Naive thymus-derived CD8-positive, alpha-beta T cell (primary cell): ENCODE measurements around the gene PCARE. TPM values are rescaled to one million over a fixed set of nuclear protein-coding genes. Genes with fewer than 3 reads are reported as not detected.

Experiments used
- ATAC-seq, 2 donors: fragments of 150-1000 bp; cut with Tn5 transposase in 1 of 2; sonication (Bioruptor Pico), chemical (Tn5 transposase) in 1 of 2; 1 replicate in 1 of 2; 2 replicates in 1 of 2; pipeline ENCODE4 v1.10.0; 2021; ENCODE audit warnings: mild to moderate bottlenecking in 2 of 2, moderate library complexity in 2 of 2
- POLR2A ChIA-PET: fragments of 350-600 bp; sonication (Branson Sonifier 250); formaldehyde crosslinking; loops from one replicate; lab custom pipeline; 2021; ENCODE audit warnings: antibody characterized with exemption; lab: Charles Lee
- DNase-seq, 10 donors: peaks; one replicate each; pipeline versions ENCODE4 v3.0.0 to v3.0.0-alpha.2; 2020 to 2022
- H3K27ac Mint-ChIP-seq, 10 donors: one replicate each; pipeline ENCODE4 v1.8.0; 2020 to 2022; ENCODE audit warnings: mild to moderate bottlenecking in 10 of 10, mixed read lengths in 10 of 10, moderate library complexity in 4 of 10, inconsistent platforms in 1 of 10
- H3K27me3 Mint-ChIP-seq, 5 donors: one replicate each; pipeline ENCODE4 v1.8.0; 2021 to 2022; ENCODE audit warnings: mixed read lengths in 5 of 5
- H3K36me3 Mint-ChIP-seq, 3 donors: one replicate each; pipeline ENCODE4 v1.8.0; 2020 to 2022; ENCODE audit warnings: mixed read lengths in 3 of 3, mild to moderate bottlenecking in 2 of 3, inconsistent platforms in 1 of 3
- H3K4me1 Mint-ChIP-seq, 4 donors: one replicate each; pipeline ENCODE4 v1.8.0; 2021 to 2022; ENCODE audit warnings: mixed read lengths in 4 of 4
- H3K4me3 Mint-ChIP-seq, 10 donors: one replicate each; pipeline ENCODE4 v1.8.0; 2020 to 2022; ENCODE audit warnings: mild to moderate bottlenecking in 10 of 10, mixed read lengths in 10 of 10, moderate library complexity in 6 of 10, inconsistent platforms in 1 of 10
- H3K9me3 Mint-ChIP-seq, 9 donors: one replicate each; pipeline ENCODE4 v1.8.0; 2020 to 2022; ENCODE audit warnings: mixed read lengths in 9 of 9, mild to moderate bottlenecking in 3 of 9, inconsistent platforms in 1 of 9, moderate library complexity in 1 of 9
- polyA plus RNA-seq, 3 donors: library from polyadenylated mRNA; unstranded; fragments of 300-500 nt; fragmentation: Illumina TruSeq; gene quantifications; one replicate each; pipeline ENCODE4 v1.2.3, GENCODE V29; 2021
- total RNA-seq, 8 experiments: library from RNA in 2 of 8; stranded (reverse) in 2 of 8; gene quantifications; one replicate each; pipeline ENCODE4 v1.2.3 and lab custom pipeline; 2021 to 2026

PCARE gene
- total and polyA plus RNA-seq, 5 experiments from 2014 or later: not detected

DNA sequence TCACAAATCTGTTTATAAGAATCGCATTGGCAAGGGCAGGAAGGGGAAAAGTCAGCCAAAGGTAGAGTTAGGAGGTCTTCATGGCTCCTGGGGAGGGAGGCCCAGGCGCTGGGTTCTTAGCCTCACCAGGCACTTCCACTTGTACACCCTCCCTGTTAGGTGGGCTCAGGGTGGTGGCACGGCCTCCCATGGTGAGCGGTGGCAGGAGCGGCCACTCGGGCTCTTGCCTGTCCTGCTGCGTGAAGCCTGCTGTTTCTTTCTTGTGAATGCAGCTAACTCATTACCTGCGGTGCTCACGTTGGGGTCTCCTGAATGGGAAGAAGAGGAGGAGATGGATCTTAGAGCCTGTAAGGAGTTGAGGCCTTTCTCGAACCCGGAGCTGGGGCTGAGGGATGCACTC is 52.4 kb downstream of the PCARE start:
- POLR2A ChIA-PET: interaction anchor here (0.5 kb wide), 1 partner anchor 127 kb away, joined by 5 read pairs; the partner anchor contains the start of gene WDR43
- ATAC-seq: no peak

DNA sequence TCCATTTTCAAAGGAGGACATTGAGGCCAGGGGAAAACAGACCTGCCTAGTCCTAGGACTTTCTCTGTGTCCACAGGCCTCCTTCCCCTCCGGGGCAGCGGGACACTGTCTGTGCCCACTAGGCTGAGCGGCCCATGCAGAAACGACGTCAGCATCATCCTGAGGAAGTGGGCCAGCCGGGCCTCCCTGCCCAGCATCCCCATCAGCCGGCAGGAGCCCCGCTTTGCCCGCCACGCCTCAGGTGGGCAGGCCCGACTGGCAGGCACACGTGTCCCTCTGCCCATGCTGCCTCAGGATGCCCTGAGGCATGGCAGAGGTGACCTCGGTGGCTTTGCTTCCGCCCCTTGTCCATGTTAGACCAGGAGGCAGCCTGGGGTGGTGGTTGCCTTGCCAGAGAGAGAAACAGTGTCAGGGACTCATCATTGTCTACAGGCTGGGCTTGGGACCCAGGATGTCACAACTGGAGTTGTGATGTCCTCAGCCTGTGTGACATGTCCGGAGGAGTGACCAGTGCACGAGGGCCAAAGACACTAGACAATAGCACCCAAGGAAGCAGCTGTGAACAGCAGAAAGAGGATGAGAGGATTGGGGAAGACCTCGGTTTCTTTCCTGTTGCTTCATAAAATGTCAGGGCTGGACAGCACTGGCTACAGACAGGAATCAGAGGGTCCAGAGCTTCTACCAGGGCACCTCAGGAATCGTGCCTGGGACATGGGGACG is 56.4 kb downstream of the PCARE start:
- POLR2A ChIA-PET: interaction anchor here (0.6 to 1.0 kb wide), 2 partner anchors 98 to 909 kb away, joined by 3 read pairs; no protein-coding TSS in a partner anchor
- no peak overlapping the region for H3K4me3 Mint-ChIP-seq
- no peak for ATAC-seq

More for the DNA sequence above, 52.4 kb downstream of the PCARE start:
- Mint-ChIP-seq H3K27me3 (no peaks in the 10 kb centered on the region), H3K36me3 (no peaks in the 10 kb centered on the region), H3K4me1 (peaks cover 3 to 14% (median 8%) of the 10 kb centered on the region in 4 donors), H3K9me3 (no peaks in the 10 kb centered on the region), H3K27ac (peak overlapping the region in 2 of 10 donors; percentile 47 to 65), H3K4me3 (no peak overlapping the region)
- DNase-seq: no peak

DNA sequence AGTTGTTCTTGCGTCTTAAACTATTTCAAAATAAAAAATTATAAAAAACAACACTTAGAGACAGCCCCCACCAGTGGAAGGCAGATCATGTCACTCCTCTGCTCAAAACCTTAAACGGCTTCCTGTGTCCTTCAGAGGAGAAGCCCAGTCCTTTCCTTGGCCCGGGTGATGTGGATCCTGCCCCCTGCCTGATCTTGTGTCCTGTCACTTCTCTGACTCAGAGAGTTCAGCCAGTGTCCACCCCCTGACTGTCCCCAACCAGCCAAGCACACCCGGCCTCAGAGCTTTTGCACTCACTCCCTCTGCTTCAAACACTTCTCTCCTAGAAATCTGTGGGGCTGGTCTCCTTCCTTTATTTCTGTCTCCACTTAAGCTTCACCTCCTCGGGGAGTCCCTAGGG is 57.8 kb downstream of the PCARE start:
- Mint-ChIP-seq H3K9me3 (no peaks in the 10 kb centered on the region), H3K4me3 (peak overlapping the region in 9 of 10 donors; percentile 46 to 92 (median 65)), H3K4me1 (peaks cover 44 to 66% (median 57%) of the 10 kb centered on the region in 4 donors), H3K27me3 (no peaks in the 10 kb centered on the region), H3K36me3 (no peaks in the 10 kb centered on the region), H3K27ac (peak overlapping the region; percentile 96 to 100 (median 99))
- DNase-seq (peak in 1 of 10 donors; percentile 10), ATAC-seq (no peak)
- POLR2A ChIA-PET: interaction anchor here (1.0 kb wide), 1 partner anchor 100 kb away, joined by 3 read pairs; no protein-coding TSS in a partner anchor

More for the DNA sequence above, 56.4 kb downstream of the PCARE start:
- H3K4me1 Mint-ChIP-seq: peaks cover 40 to 55% (median 45%) of the 10 kb centered on the region in 4 donors
- H3K27ac Mint-ChIP-seq: peak overlapping the region in 6 of 10 donors; percentile 13 to 99 (median 64)
- no peaks in the 10 kb centered on the region for H3K36me3 Mint-ChIP-seq
- no peaks in the 10 kb centered on the region for H3K27me3 Mint-ChIP-seq
- H3K9me3 Mint-ChIP-seq: no peaks in the 10 kb centered on the region
- peak in 1 of 10 donors; percentile 55 for DNase-seq

DNA sequence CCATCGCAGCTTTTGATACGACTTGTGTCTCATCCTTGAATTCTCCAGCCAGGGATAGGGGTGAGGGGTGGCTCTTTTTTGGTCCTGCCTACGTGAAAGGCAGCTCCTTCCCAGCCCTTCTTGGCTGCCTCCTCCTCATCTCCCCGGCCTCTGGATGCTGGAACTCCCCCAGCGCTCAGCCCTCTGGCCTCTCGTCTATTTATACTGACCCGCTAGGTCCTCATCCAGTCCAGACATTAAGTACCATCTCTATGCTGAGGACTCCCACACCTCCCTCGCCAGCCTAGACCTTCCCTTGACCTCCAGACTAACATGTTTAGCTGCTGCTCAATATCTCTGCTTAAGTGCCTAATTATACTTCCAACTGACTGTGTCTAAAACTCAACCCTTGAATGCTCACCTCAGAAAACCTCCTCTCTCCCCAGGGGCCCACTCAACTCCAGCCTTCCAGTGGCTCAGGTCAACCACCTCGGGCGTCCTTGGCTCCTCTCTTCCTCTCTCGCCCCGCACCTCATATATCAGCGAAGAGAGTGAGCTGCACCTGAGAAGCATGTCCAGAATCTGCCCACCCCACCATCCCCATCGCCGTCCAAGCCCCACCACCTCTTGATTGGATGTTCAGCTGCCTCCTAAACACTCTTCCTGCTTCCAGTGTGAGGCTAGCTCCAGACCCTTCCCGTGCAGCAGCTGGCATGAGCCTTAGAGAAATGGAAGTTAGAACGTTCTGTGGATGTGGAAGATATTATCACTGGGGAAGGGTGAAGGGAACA is 58.4 kb downstream of the PCARE start:
- ATAC-seq (no peak), DNase-seq (no peak)
- Mint-ChIP-seq H3K4me1 (peaks cover 48 to 71% (median 64%) of the 10 kb centered on the region in 4 donors), H3K27ac (peak overlapping the region; percentile 96 to 100 (median 99)), H3K4me3 (peak overlapping the region; percentile 68 to 93 (median 83)), H3K36me3 (no peaks in the 10 kb centered on the region), H3K27me3 (no peaks in the 10 kb centered on the region), H3K9me3 (no peaks in the 10 kb centered on the region)
- POLR2A ChIA-PET: interaction anchor here (0.6 to 6.5 kb wide), 6 partner anchors 14 to 100 kb away, joined by 3 to 62 read pairs (median 4); partner anchors contain the start of gene CLIP4

DNA sequence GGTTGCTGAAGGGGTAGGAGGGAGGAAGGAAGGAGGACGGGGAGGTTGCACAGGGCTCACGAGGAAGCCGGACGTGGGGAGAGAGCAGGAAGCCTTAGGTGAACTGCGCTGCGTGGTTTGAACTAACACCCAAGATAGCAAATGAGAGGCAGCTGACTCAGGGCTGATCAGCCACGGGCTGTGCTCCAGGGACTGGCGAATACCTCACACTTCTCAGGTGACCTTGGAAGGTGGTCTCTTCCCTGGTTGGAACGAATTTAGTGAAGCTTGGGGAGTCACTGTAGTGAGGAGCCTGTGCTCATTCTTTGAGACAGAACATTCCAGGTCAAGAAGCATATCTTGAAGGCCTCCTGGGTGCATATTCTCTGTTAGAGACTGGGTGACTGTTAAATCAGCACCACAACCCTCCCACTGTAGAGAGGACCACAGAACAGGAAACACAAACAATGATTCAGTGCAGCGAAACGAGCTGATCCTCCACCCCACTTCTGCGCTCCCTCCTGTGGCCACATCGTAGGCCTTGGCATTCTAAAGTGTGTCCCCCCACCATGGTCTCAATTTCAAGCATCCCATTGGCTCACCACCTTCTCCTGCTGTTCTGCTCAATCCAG is 59.4 kb downstream of the PCARE start:
- H3K4me1 Mint-ChIP-seq: peaks cover 49 to 81% (median 73%) of the 10 kb centered on the region in 4 donors
- POLR2A ChIA-PET: interaction anchor here (0.6 to 6.5 kb wide), 7 partner anchors 13 to 120 kb away, joined by 3 to 62 read pairs (median 4); partner anchors contain the start of genes CLIP4 and WDR43
- peak overlapping the region; percentile 68 to 93 (median 83) for H3K4me3 Mint-ChIP-seq
- peak; percentile 32 to 85 (median 71) for DNase-seq
- peak; percentile 60 to 69 for ATAC-seq
- H3K36me3 Mint-ChIP-seq: no peaks in the 10 kb centered on the region
- no peaks in the 10 kb centered on the region for H3K27me3 Mint-ChIP-seq
- no peaks in the 10 kb centered on the region for H3K9me3 Mint-ChIP-seq
- H3K27ac Mint-ChIP-seq: peak overlapping the region; percentile 96 to 100 (median 99)

DNA sequence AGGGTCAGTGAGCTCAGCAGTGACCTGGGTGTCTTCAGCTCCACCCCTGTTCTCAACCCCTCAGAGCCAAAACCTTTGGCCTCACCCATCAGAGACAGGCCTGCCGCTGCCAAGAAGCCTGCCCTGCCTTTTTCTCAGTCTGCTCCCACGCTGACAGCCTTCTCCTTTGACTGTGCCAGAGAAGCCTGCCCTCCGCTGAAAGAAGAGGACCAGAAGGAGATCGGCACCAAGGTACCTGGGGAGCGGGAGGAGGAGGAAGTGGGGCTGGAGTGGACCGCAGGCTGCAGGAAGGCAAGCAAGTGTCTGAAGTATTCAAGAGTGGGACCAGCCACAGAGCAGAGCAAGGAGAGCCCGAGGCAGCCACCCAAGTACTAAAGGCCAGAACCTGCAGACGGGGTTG is 60.0 kb downstream of the PCARE start:
- no peak for DNase-seq
- peaks cover 51 to 87% (median 79%) of the 10 kb centered on the region in 4 donors for H3K4me1 Mint-ChIP-seq

DNA sequence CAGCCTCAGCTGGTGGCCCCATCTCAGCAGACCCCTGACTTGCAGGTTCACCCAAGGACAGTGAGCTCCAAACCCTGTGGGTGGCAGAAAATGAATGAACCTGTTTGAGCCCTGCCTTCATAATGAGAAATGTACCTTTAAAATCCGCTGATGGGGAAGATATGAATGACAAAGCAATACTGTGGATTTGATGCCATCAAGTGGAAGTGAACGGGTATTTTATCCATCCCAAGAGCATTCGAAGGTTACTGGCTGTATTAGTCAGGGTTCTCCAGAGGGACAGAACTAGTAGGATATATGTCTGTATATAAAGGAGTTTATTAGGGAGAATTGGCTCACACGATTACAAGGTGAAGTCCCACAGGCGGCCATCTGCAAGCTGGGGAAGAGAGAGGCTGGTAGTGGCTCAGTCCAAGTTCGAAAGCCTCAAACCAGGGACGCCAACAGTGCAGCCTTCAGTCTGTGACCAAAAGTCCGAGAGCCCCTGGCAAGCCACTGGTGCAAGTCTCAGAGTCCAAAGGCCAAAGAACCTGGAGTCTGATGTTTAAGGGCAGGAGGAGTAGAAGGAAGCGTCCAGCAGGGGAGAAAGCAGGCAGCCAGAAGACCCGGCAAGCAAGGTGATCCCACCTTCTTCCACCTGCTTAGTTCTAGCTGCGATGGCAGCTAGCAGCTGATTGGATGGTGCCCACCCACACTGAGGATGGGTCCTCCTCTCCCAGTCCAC is 61.1 kb downstream of the PCARE start:
- H3K4me3 Mint-ChIP-seq: peak overlapping the region in 9 of 10 donors; percentile 16 to 93 (median 79)
- ATAC-seq: no peak
- peak overlapping the region; percentile 96 to 100 (median 99) for H3K27ac Mint-ChIP-seq
- POLR2A ChIA-PET: interaction anchor here (2.6 to 6.5 kb wide), 2 partner anchors 103 to 143 kb away, joined by 11 to 62 read pairs; partner anchors contain the start of genes CLIP4 and TRMT61B
- H3K27me3 Mint-ChIP-seq: no peaks in the 10 kb centered on the region
- H3K4me1 Mint-ChIP-seq: peaks cover 56 to 89% (median 86%) of the 10 kb centered on the region in 4 donors
- DNase-seq: peak in 1 of 10 donors; percentile 13
- no peaks in the 10 kb centered on the region for H3K36me3 Mint-ChIP-seq
- H3K9me3 Mint-ChIP-seq: no peaks in the 10 kb centered on the region

More for the DNA sequence above, 60.0 kb downstream of the PCARE start:
- peak in 1 of 2 donors; percentile 17 for ATAC-seq
- no peaks in the 10 kb centered on the region for H3K36me3 Mint-ChIP-seq
- no peaks in the 10 kb centered on the region for H3K9me3 Mint-ChIP-seq
- POLR2A ChIA-PET: interaction anchor here (0.8 to 6.5 kb wide), 4 partner anchors 12 to 120 kb away, joined by 3 to 62 read pairs (median 6); partner anchors contain the start of genes CLIP4 and WDR43
- no peaks in the 10 kb centered on the region for H3K27me3 Mint-ChIP-seq
- peak overlapping the region; percentile 96 to 100 (median 99) for H3K27ac Mint-ChIP-seq
- peak overlapping the region; percentile 68 to 93 (median 83) for H3K4me3 Mint-ChIP-seq

DNA sequence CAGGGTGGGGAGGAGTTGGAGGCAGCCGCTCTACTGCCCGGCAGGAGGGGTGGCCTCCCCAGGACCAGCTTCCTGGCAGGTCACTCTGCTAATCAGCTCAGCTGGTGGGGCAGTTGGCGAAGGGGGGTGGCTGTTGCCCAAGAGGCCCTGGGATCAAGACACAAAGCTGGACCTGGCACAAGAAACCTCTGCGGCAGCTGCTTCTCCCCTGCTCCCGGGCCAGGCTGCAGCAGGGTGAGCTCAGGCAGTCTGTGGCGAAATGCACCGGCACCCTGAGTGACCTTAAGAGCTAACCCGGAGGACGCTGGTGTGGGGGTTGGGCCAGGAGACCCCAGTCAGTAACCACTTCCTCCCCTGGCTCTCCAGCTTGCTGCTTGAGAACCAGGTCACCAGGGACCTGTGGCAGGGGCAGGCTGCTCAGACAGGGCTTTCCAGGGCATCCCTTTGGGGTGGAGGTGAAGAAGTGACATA is 62.1 kb downstream of the PCARE start:
- Mint-ChIP-seq H3K9me3 (no peaks in the 10 kb centered on the region), H3K4me1 (peaks cover 54 to 86% (median 85%) of the 10 kb centered on the region in 4 donors), H3K36me3 (no peaks in the 10 kb centered on the region), H3K27me3 (no peaks in the 10 kb centered on the region), H3K4me3 (peak overlapping the region in 7 of 10 donors; percentile 79 to 92 (median 86)), H3K27ac (peak overlapping the region; percentile 98 to 100 (median 99))
- DNase-seq: peak in 3 of 10 donors; percentile 24 to 34 (median 27)
- POLR2A ChIA-PET: interaction anchor here (0.6 to 6.5 kb wide), 6 partner anchors 11 to 1330 kb away, joined by 3 to 62 read pairs (median 8); partner anchors contain the start of genes CLIP4, TRMT61B and YPEL5
- ATAC-seq: no peak

Other genes starting within 250 kb of the PCARE start
- 10 to 100 TPM; 22.8 to 24.3 TPM for gene TRMT61B, start 204.2 kb downstream of the PCARE start, total RNA-seq
- 10 to 100 TPM; 17.0 to 21.5 (median 19.5) TPM for gene TRMT61B, start 204.2 kb downstream of the PCARE start, polyA plus RNA-seq
- 10 to 100 TPM; 70.4 to 73.2 TPM for gene WDR43, start 179.9 kb downstream of the PCARE start, total RNA-seq
- 10 to 100 TPM; 35.1 to 44.8 (median 37.6) TPM for gene WDR43, start 179.9 kb downstream of the PCARE start, polyA plus RNA-seq
- under 1 TPM; 0.47 to 0.75 TPM for gene TOGARAM2, start 93.2 kb downstream of the PCARE start, total RNA-seq
- gene TOGARAM2, start 93.2 kb downstream of the PCARE start, polyA plus RNA-seq: 1 to 10 TPM in 1 of 3 donors, under 1 TPM in 1, not detected in 1; 0.32 to 1.9 TPM
- gene CLIP4, start 40.9 kb upstream of the PCARE start, total RNA-seq: 10 to 100 TPM; 56.1 to 59.0 TPM
- gene CLIP4, start 40.9 kb upstream of the PCARE start, polyA plus RNA-seq: 10 to 100 TPM; 18.7 to 20.6 (median 18.8) TPM